K562 (cell line): ENCODE measurements around the gene NCOA1. TPM values are rescaled to one million over a fixed set of nuclear protein-coding genes. Genes with fewer than 3 reads are reported as not detected.

Source experiments
- BRD9 ChIP-seq: fragments of 450-650 bp; IDR thresholded peaks from 2 replicates; pipeline ENCODE4 v1.6.1; 2018; ENCODE audit warnings: low read depth; ENCODE audit not compliant: partially characterized antibody
- DIDO1 ChIP-seq: fragments of 450-650 bp; IDR thresholded peaks from 2 replicates; pipeline ENCODE4 v1.6.1; 2016; ENCODE audit warnings: low read depth, missing biosample characterization, missing genetic modification characterization
- HDAC1 ChIP-seq, 2 experiments: fragments of 450-650 bp; IDR thresholded peaks; 2 replicates each; pipeline ENCODE4 v1.6.1; 2016 to 2017; ENCODE audit warnings: inconsistent platforms in 1 of 2, mild to moderate bottlenecking in 1 of 2, moderate library complexity in 1 of 2
- L3MBTL2 ChIP-seq: fragments of 450-650 bp; IDR thresholded peaks from 2 replicates; pipeline ENCODE4 v1.6.1; 2016; ENCODE audit warnings: mild to moderate bottlenecking, moderate library complexity
- NEUROD1 ChIP-seq: fragments of 150-350 bp; IDR thresholded peaks from 2 replicates; pipeline ENCODE4 v1.6.1; 2014; ENCODE audit warnings: borderline replicate concordance, low read length, low read depth; ENCODE audit not compliant: partially characterized antibody
- NFIC ChIP-seq: fragments of 450-650 bp; IDR thresholded peaks from 2 replicates; pipeline ENCODE4 v1.6.1; 2017; ENCODE audit warnings: mild to moderate bottlenecking, inconsistent platforms
- RAD51 ChIP-seq: fragments of 450-650 bp; IDR thresholded peaks from 2 replicates; pipeline ENCODE4 v1.7.1; 2016; ENCODE audit warnings: low read depth, mild to moderate bottlenecking, borderline replicate concordance
- SAFB ChIP-seq: fragments of 200-400 bp; formaldehyde crosslinking; IDR thresholded peaks from 2 replicates; pipeline ENCODE4 v1.6.1; 2017; ENCODE audit warnings: low read depth, low read length, borderline replicate concordance
- THRAP3 ChIP-seq: fragments of 450-650 bp; IDR thresholded peaks from 2 replicates; pipeline ENCODE4 v1.6.1; 2016; ENCODE audit warnings: mild to moderate bottlenecking, inconsistent platforms, borderline replicate concordance
- TOE1 ChIP-seq, 2 experiments: fragments of 450-650 bp in 1 of 2; sonication (generic) in 1 of 2; formaldehyde crosslinking in 1 of 2; IDR thresholded peaks; 2 replicates each; pipeline versions ENCODE4 v1.7.1 to v1.8.0; 2016 to 2022; ENCODE audit warnings: borderline replicate concordance in 2 of 2, mild to moderate bottlenecking in 2 of 2, antibody characterized with exemption in 1 of 2, inconsistent platforms in 1 of 2, low read depth in 1 of 2, missing genetic modification reagents in 1 of 2, moderate library complexity in 1 of 2
- ZNF24 ChIP-seq: fragments of 450-650 bp; IDR thresholded peaks from 2 replicates; pipeline ENCODE4 v1.6.1; 2016
- polyA plus RNA-seq, 8 experiments: library from polyadenylated mRNA; depleted of rRNA in 4 of 8; stranded (reverse) in 5 of 8; unstranded in 3 of 8; fragments of >200 nt; fragmentation: Nextera tagmentation in 2 of 8; fragmentation: Illumina TruSeq in 1 of 8; extraction: Ambion mirVana in 2 of 8; extraction: Trizol in 1 of 8; gene quantifications; 2 replicates each; pipeline versions ENCODE4 v1.2.1 to v1.2.3, GENCODE V29; 2011 to 2014; ENCODE audit warnings: inconsistent platforms in 1 of 8, missing spikeins in 1 of 8
- total RNA-seq, 7 experiments: library from RNA; depleted of rRNA in 6 of 7; stranded (reverse); fragments of >200 nt in 6 of 7; fragmentation: Illumina TruSeq in 2 of 7; extraction: Trizol in 2 of 7; gene quantifications; 2 replicates each; pipeline versions ENCODE4 v1.2.1 to v1.2.3, GENCODE V29; 2011 to 2021; ENCODE audit warnings: low replicate concordance in 1 of 7
- TF ChIP-seq, protein P1 (sequence below): fragments of 250-450 bp; sonication (Bioruptor Pico); IDR thresholded peaks from 2 replicates; pipeline ENCODE4 v1.5.0; 2022; ENCODE audit warnings: mild to moderate bottlenecking
- TF ChIP-seq, protein P2 (sequence below), 2 experiments: fragments of 150-350 bp in 1 of 2; IDR thresholded peaks; 2 replicates each; pipeline ENCODE4 v1.6.1; 2012 to 2016; ENCODE audit warnings: low read depth in 2 of 2, low read length in 2 of 2, mild to moderate bottlenecking in 1 of 2, moderate library complexity in 1 of 2
- TF ChIP-seq, protein P3 (sequence below): fragments of 450-650 bp; IDR thresholded peaks from 2 replicates; pipeline ENCODE4 v1.6.1; 2016; ENCODE audit warnings: borderline replicate concordance

NCOA1 gene
- total and polyA plus RNA-seq, 9 of the 15 experiments (the other 6 are each of a cell fraction or from before 2014, with no cell fraction given), result 4.9 to 25.7 (median 17.0) TPM

DNA sequence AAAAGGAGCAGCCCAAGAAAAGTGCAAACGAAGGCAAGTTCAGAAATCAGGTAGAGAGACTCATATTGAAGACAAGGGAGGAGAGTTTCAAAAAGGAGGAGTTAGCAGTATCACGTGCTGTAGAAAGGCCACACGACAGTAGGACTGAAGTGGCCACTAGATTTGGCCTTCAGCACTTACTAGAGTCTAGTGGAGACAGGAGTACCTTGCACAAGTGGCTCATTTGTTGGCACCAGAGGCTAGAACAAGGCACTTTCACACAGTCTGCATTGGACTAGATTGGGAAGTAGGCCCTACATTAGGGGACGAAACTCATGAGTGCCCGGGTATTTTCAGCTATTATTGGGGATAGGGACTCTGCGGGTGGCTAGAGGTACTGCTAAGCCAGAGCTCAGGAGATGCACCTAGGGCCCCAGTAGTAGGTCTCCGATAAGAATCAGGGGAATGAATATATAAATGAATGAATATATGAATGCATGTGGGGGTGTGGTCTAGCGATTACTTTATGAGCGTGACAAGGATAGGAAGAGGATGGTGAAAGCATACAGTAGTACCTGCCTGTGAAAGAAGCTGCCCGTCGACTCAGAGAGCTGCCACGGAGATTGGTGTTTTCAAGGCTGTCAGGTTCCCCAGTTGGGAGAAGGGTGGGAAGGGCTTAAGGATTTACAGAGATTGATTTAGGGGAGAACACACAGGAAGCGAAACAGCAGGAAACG, 1.4 kb upstream of the NCOA1 start (continued):
- TF ChIP-seq DIDO1 (tag) (no peak), L3MBTL2 (peak; percentile 81), ZNF24 (no peak), HDAC1 (IDR thresholded peaks at IDR 0.05) (peak in 1 of 2 experiments; percentile 39; a peak in 1 of 4 replicates), BRD9 (no peak), NFIC (no peak), NEUROD1 (peak; percentile 37), TOE1 (IDR thresholded peaks at IDR 0.05; ENCODE audit: borderline replicate concordance) (0 out of 2 replicates have a peak, but pooled peaks have one; percentile 30), TOE1 (CRISPR knock-in tag; IDR thresholded peaks at IDR 0.05; ENCODE audit: borderline replicate concordance, low read depth) (no peak), SAFB (no peak), RAD51 (peak; percentile 76), THRAP3 (0 out of 2 replicates have a peak, but pooled peaks have one; percentile 28)
- TF ChIP-seq, protein P1, sequence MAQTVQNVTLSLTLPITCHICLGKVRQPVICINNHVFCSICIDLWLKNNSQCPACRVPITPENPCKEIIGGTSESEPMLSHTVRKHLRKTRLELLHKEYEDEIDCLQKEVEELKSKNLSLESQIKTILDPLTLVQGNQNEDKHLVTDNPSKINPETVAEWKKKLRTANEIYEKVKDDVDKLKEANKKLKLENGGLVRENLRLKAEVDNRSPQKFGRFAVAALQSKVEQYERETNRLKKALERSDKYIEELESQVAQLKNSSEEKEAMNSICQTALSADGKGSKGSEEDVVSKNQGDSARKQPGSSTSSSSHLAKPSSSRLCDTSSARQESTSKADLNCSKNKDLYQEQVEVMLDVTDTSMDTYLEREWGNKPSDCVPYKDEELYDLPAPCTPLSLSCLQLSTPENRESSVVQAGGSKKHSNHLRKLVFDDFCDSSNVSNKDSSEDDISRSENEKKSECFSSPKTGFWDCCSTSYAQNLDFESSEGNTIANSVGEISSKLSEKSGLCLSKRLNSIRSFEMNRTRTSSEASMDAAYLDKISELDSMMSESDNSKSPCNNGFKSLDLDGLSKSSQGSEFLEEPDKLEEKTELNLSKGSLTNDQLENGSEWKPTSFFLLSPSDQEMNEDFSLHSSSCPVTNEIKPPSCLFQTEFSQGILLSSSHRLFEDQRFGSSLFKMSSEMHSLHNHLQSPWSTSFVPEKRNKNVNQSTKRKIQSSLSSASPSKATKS (CRISPR knock-in tag), result no peak
- TF ChIP-seq, protein P2, sequence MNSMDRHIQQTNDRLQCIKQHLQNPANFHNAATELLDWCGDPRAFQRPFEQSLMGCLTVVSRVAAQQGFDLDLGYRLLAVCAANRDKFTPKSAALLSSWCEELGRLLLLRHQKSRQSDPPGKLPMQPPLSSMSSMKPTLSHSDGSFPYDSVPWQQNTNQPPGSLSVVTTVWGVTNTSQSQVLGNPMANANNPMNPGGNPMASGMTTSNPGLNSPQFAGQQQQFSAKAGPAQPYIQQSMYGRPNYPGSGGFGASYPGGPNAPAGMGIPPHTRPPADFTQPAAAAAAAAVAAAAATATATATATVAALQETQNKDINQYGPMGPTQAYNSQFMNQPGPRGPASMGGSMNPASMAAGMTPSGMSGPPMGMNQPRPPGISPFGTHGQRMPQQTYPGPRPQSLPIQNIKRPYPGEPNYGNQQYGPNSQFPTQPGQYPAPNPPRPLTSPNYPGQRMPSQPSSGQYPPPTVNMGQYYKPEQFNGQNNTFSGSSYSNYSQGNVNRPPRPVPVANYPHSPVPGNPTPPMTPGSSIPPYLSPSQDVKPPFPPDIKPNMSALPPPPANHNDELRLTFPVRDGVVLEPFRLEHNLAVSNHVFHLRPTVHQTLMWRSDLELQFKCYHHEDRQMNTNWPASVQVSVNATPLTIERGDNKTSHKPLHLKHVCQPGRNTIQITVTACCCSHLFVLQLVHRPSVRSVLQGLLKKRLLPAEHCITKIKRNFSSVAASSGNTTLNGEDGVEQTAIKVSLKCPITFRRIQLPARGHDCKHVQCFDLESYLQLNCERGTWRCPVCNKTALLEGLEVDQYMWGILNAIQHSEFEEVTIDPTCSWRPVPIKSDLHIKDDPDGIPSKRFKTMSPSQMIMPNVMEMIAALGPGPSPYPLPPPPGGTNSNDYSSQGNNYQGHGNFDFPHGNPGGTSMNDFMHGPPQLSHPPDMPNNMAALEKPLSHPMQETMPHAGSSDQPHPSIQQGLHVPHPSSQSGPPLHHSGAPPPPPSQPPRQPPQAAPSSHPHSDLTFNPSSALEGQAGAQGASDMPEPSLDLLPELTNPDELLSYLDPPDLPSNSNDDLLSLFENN (IDR thresholded peaks at IDR 0.05; ENCODE audit: low read depth in 2 of 2, low read length in 2 of 2), result no peak
- TF ChIP-seq, protein P3, sequence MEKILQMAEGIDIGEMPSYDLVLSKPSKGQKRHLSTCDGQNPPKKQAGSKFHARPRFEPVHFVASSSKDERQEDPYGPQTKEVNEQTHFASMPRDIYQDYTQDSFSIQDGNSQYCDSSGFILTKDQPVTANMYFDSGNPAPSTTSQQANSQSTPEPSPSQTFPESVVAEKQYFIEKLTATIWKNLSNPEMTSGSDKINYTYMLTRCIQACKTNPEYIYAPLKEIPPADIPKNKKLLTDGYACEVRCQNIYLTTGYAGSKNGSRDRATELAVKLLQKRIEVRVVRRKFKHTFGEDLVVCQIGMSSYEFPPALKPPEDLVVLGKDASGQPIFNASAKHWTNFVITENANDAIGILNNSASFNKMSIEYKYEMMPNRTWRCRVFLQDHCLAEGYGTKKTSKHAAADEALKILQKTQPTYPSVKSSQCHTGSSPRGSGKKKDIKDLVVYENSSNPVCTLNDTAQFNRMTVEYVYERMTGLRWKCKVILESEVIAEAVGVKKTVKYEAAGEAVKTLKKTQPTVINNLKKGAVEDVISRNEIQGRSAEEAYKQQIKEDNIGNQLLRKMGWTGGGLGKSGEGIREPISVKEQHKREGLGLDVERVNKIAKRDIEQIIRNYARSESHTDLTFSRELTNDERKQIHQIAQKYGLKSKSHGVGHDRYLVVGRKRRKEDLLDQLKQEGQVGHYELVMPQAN, result peak; percentile 43; the same call in 1 of the 2 replicates
